RWPE2 (cell line): ENCODE data around the gene SLCO3A1.

ENCODE experiments used
- ATAC-seq: fragments of 200-7000 bp; cut with Tn5 transposase; 3 replicates; pipeline ENCODE4 v1.9.1; 2021; ENCODE audit warnings: low read depth
- DNase-seq: peaks from one replicate; pipeline ENCODE4 v3.0.0-alpha.2; 2020; ENCODE audit warnings: low spot score
- H3K27ac ChIP-seq: fragments of 450-650 bp; 2 replicates; pipeline ENCODE4 v1.5.1; 2017; ENCODE audit warnings: mild to moderate bottlenecking; ENCODE audit not compliant: poor library complexity, severe bottlenecking
- H3K27me3 ChIP-seq: fragments of 250-450 bp; sonication (Bioruptor Pico); 2 replicates; pipeline ENCODE4 v1.5.1; 2021; ENCODE audit warnings: mild to moderate bottlenecking, moderate library complexity; ENCODE audit not compliant: insufficient read depth, poor library complexity, severe bottlenecking
- H3K36me3 ChIP-seq: fragments of 250-450 bp; sonication (Bioruptor Pico); 2 replicates; pipeline ENCODE4 v1.5.1; 2020; ENCODE audit warnings: low read depth, mild to moderate bottlenecking, moderate library complexity
- H3K4me1 ChIP-seq: fragments of 250-450 bp; sonication (Bioruptor Pico); 2 replicates; pipeline ENCODE4 v1.5.1; 2021; ENCODE audit warnings: mild to moderate bottlenecking, moderate library complexity; ENCODE audit not compliant: insufficient read depth, poor library complexity, severe bottlenecking
- H3K4me3 ChIP-seq: fragments of 250-450 bp; sonication (Bioruptor Pico); 2 replicates; pipeline ENCODE4 v1.5.1; 2021; ENCODE audit warnings: mild to moderate bottlenecking, moderate library complexity; ENCODE audit not compliant: severe bottlenecking
- H3K9me3 ChIP-seq: fragments of 250-450 bp; sonication (Bioruptor Pico); 2 replicates; pipeline ENCODE4 v1.5.1; 2021; ENCODE audit warnings: mild to moderate bottlenecking, moderate library complexity; ENCODE audit not compliant: severe bottlenecking
- CTCF ChIP-seq: fragments of 450-650 bp; IDR thresholded peaks from one replicate; pipeline ENCODE4 v1.5.1; 2017; ENCODE audit warnings: mild to moderate bottlenecking, moderate library complexity; ENCODE audit not compliant: poor library complexity, severe bottlenecking

Gene SLCO3A1

GRCh38 chr15:91878319-91878870, 24.9 kb downstream of the SLCO3A1 start:
- Histone ChIP-seq H3K27ac (no peak overlapping the region), H3K9me3 (no peaks in the 10 kb centered on the region), H3K4me1 (no peaks in the 10 kb centered on the region), H3K4me3 (no peak overlapping the region), H3K36me3 (peaks cover 7% of the 10 kb centered on the region), H3K27me3 (no peaks in the 10 kb centered on the region)
- ATAC-seq (no peak), DNase-seq (no peak)
- no peak for TF ChIP-seq CTCF

- Histone ChIP-seq H3K4me3 (no peak overlapping the region), H3K4me1 (no peaks in the 10 kb centered on the region), H3K27ac (no peak overlapping the region), H3K9me3 (no peaks in the 10 kb centered on the region), H3K27me3 (no peaks in the 10 kb centered on the region), H3K36me3 (no peaks in the 10 kb centered on the region)
- TF ChIP-seq CTCF: no peak
- no peak for DNase-seq
- no peak for ATAC-seq
Measured at GRCh38 chr15:91879158-91879557, 25.6 kb downstream of the SLCO3A1 start.

- TF ChIP-seq CTCF: no peak
- no peak overlapping the region for H3K4me3 ChIP-seq
- H3K36me3 ChIP-seq: no peaks in the 10 kb centered on the region
- ATAC-seq: no peak
- no peaks in the 10 kb centered on the region for H3K4me1 ChIP-seq
- DNase-seq: no peak
- H3K9me3 ChIP-seq: no peaks in the 10 kb centered on the region
- H3K27me3 ChIP-seq: no peaks in the 10 kb centered on the region
- H3K27ac ChIP-seq: no peak overlapping the region
Measured at GRCh38 chr15:91880373-91880772, 26.9 kb downstream of the SLCO3A1 start.

- H3K27me3 ChIP-seq: no peaks in the 10 kb centered on the region
- H3K9me3 ChIP-seq: no peaks in the 10 kb centered on the region
- H3K36me3 ChIP-seq: no peaks in the 10 kb centered on the region
- H3K4me1 ChIP-seq: no peaks in the 10 kb centered on the region
- ATAC-seq: no peak; the same call in 2 of the 3 replicates
- no peak for TF ChIP-seq CTCF
- DNase-seq: no peak
- no peak overlapping the region for H3K4me3 ChIP-seq
- H3K27ac ChIP-seq: no peak overlapping the region
Measured at GRCh38 chr15:91881569-91882297, 28.2 kb downstream of the SLCO3A1 start.
